HepG2 (cell line): Measurements from ENCODE around the gene SPAG9. TPM values are rescaled to one million over a fixed set of nuclear protein-coding genes. Genes with fewer than 3 reads are reported as not detected.

Source experiments
- ARID4A ChIP-seq: sonication (generic); formaldehyde crosslinking; IDR thresholded peaks from 2 replicates; pipeline ENCODE4 v1.5.0; 2020; ENCODE audit warnings: mild to moderate bottlenecking, missing genetic modification reagents, borderline replicate concordance
- HNRNPLL ChIP-seq: fragments of 200-400 bp; formaldehyde crosslinking; IDR thresholded peaks from 2 replicates; pipeline ENCODE4 v1.6.1; 2017; ENCODE audit warnings: mild to moderate bottlenecking, low read depth, low read length; ENCODE audit not compliant: poor library complexity, severe bottlenecking
- LRRFIP1 ChIP-seq: sonication (generic); formaldehyde crosslinking; conservative IDR thresholded peaks from 2 replicates; pipeline ENCODE4 v1.4.0; 2020; ENCODE audit warnings: missing genetic modification reagents
- MEIS2 ChIP-seq: sonication (generic); formaldehyde crosslinking; IDR thresholded peaks from 2 replicates; pipeline ENCODE4 v1.9.0; 2021; ENCODE audit warnings: mild to moderate bottlenecking, missing genetic modification reagents
- NFYC ChIP-seq: IDR thresholded peaks from 2 replicates; pipeline ENCODE4 v1.6.1; 2016; ENCODE audit warnings: missing genetic modification reagents, missing compliant biosample characterization
- SP1 ChIP-seq, 2 experiments: fragments of 450-650 bp in 1 of 2; sonication (generic) in 1 of 2; formaldehyde crosslinking in 1 of 2; IDR thresholded peaks; 2 replicates each; pipeline versions ENCODE4 v1.4.0 to v1.6.1; 2016 to 2020; ENCODE audit warnings: missing genetic modification reagents in 1 of 2
- ZKSCAN1 ChIP-seq: fragments of 150-350 bp; IDR thresholded peaks from 2 replicates; pipeline ENCODE4 v1.6.1; 2014; ENCODE audit warnings: low read length
- ZMYM2 ChIP-seq: sonication (generic); formaldehyde crosslinking; IDR thresholded peaks from 2 replicates; pipeline ENCODE4 v1.8.0; 2022; ENCODE audit warnings: mild to moderate bottlenecking, missing genetic modification reagents
- ZMYM3 ChIP-seq: sonication (generic); formaldehyde crosslinking; IDR thresholded peaks from 2 replicates; pipeline ENCODE4 v1.5.1; 2020; ENCODE audit warnings: mild to moderate bottlenecking, missing genetic modification reagents
- ZNF24 ChIP-seq: fragments of 450-650 bp; IDR thresholded peaks from 2 replicates; pipeline ENCODE4 v1.6.1; 2017; ENCODE audit warnings: antibody characterized with exemption, mild to moderate bottlenecking
- ZNF335 ChIP-seq: sonication (generic); formaldehyde crosslinking; IDR thresholded peaks from 2 replicates; pipeline ENCODE4 v1.4.0; 2020; ENCODE audit warnings: missing genetic modification reagents
- ZNF44 ChIP-seq: sonication (generic); formaldehyde crosslinking; IDR thresholded peaks from 2 replicates; pipeline ENCODE4 v1.5.1; 2020; ENCODE audit warnings: mild to moderate bottlenecking, missing genetic modification reagents
- ZNF513 ChIP-seq: sonication (generic); formaldehyde crosslinking; conservative IDR thresholded peaks from 2 replicates; pipeline ENCODE4 v1.5.0; 2020; ENCODE audit warnings: missing genetic modification reagents
- ZNF549 ChIP-seq: sonication (generic); formaldehyde crosslinking; IDR thresholded peaks from 2 replicates; pipeline ENCODE4 v1.5.0; 2020; ENCODE audit warnings: missing genetic modification reagents
- polyA plus RNA-seq, 8 experiments: library from polyadenylated mRNA; depleted of rRNA in 3 of 8; stranded (reverse) in 7 of 8; unstranded in 1 of 8; fragments of >200 nt; fragmentation: Illumina TruSeq in 4 of 8; extraction: Trizol in 4 of 8; gene quantifications; 2 replicates each; pipeline versions ENCODE4 v1.2.1 to v1.2.3, GENCODE V29; 2011 to 2016; ENCODE audit warnings: low read depth in 4 of 8, missing spikeins in 1 of 8, mixed read lengths in 1 of 8; ENCODE audit not compliant: insufficient read depth in 1 of 8
- total RNA-seq, 5 experiments: library from RNA; depleted of rRNA; stranded (reverse); fragments of >200 nt; fragmentation: Illumina TruSeq; extraction: Trizol; gene quantifications; 2 replicates each; pipeline ENCODE4 v1.2.3, GENCODE V29; 2016; ENCODE audit warnings: low read depth in 1 of 5
- TF ChIP-seq, protein P1 (sequence below): sonication (generic); formaldehyde crosslinking; IDR thresholded peaks from 2 replicates; pipeline ENCODE4 v1.5.1; 2020; ENCODE audit warnings: mild to moderate bottlenecking, missing genetic modification reagents, moderate library complexity
- TF ChIP-seq, protein P2 (sequence below): sonication (generic); formaldehyde crosslinking; IDR thresholded peaks from 2 replicates; pipeline ENCODE4 v1.8.0; 2022; ENCODE audit warnings: mild to moderate bottlenecking, missing genetic modification reagents, borderline replicate concordance

Gene SPAG9
- total and polyA plus RNA-seq, 2 of the 13 experiments (the other 11 are each of a cell fraction or from before 2014, with no cell fraction given): 43.2 to 78.6 TPM

- no peak for TF ChIP-seq ZKSCAN1
- no peak for TF ChIP-seq NFYC (CRISPR knock-in tag)
- TF ChIP-seq ARID4A (CRISPR knock-in tag): 0 out of 2 replicates have a peak, but pooled peaks have one; percentile 24
- TF ChIP-seq ZNF549 (CRISPR knock-in tag): no peak
- TF ChIP-seq ZNF24: no peak
- no peak for TF ChIP-seq ZMYM3 (CRISPR knock-in tag)
- TF ChIP-seq, protein P1, sequence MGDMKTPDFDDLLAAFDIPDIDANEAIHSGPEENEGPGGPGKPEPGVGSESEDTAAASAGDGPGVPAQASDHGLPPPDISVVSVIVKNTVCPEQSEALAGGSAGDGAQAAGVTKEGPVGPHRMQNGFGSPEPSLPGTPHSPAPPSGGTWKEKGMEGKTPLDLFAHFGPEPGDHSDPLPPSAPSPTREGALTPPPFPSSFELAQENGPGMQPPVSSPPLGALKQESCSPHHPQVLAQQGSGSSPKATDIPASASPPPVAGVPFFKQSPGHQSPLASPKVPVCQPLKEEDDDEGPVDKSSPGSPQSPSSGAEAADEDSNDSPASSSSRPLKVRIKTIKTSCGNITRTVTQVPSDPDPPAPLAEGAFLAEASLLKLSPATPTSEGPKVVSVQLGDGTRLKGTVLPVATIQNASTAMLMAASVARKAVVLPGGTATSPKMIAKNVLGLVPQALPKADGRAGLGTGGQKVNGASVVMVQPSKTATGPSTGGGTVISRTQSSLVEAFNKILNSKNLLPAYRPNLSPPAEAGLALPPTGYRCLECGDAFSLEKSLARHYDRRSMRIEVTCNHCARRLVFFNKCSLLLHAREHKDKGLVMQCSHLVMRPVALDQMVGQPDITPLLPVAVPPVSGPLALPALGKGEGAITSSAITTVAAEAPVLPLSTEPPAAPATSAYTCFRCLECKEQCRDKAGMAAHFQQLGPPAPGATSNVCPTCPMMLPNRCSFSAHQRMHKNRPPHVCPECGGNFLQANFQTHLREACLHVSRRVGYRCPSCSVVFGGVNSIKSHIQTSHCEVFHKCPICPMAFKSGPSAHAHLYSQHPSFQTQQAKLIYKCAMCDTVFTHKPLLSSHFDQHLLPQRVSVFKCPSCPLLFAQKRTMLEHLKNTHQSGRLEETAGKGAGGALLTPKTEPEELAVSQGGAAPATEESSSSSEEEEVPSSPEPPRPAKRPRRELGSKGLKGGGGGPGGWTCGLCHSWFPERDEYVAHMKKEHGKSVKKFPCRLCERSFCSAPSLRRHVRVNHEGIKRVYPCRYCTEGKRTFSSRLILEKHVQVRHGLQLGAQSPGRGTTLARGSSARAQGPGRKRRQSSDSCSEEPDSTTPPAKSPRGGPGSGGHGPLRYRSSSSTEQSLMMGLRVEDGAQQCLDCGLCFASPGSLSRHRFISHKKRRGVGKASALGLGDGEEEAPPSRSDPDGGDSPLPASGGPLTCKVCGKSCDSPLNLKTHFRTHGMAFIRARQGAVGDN (CRISPR knock-in tag): peak; percentile 6; the same call in 1 of the 2 replicates
- TF ChIP-seq ZNF44: no peak
- TF ChIP-seq ZNF335 (CRISPR knock-in tag): no peak
- peak; percentile 8; the same call in 1 of the 2 replicates for TF ChIP-seq MEIS2 (CRISPR knock-in tag)
- TF ChIP-seq ZNF513: no peak
- TF ChIP-seq LRRFIP1 (CRISPR knock-in tag): no peak
- no peak for TF ChIP-seq HNRNPLL
- TF ChIP-seq, protein P2, sequence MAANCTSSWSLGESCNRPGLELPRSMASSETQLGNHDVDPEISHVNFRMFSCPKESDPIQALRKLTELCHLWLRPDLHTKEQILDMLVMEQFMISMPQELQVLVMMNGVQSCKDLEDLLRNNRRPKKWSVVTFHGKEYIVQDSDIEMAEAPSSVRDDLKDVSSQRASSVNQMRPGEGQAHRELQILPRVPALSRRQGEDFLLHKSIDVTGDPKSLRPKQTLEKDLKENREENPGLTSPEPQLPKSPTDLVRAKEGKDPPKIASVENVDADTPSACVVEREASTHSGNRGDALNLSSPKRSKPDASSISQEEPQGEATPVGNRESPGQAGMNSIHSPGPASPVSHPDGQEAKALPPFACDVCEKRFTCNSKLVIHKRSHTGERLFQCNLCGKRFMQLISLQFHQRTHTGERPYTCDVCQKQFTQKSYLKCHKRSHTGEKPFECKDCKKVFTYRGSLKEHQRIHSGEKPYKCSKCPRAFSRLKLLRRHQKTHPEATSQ (CRISPR knock-in tag): no peak
- TF ChIP-seq SP1 (IDR thresholded peaks at IDR 0.05): no peak
- no peak for TF ChIP-seq SP1 (CRISPR knock-in tag; IDR thresholded peaks at IDR 0.05)
- no peak for TF ChIP-seq ZMYM2 (CRISPR knock-in tag)
Measured at GRCh38 chr17:50954641-50955121, 166.0 kb downstream of the SPAG9 start (continued).
